Kasumi-1 (cell line): ENCODE measurements around the gene MYH1.

Experiments
- DNase-seq, 2 experiments: peaks; one replicate each; lab custom pipeline; 2025; lab: John Stamatoyannopoulos, UW

MYH1 gene

GRCh38 chr17:10482252-10482651 is 36.1 kb downstream of the MYH1 start:
- DNase-seq = no peak

DNA sequence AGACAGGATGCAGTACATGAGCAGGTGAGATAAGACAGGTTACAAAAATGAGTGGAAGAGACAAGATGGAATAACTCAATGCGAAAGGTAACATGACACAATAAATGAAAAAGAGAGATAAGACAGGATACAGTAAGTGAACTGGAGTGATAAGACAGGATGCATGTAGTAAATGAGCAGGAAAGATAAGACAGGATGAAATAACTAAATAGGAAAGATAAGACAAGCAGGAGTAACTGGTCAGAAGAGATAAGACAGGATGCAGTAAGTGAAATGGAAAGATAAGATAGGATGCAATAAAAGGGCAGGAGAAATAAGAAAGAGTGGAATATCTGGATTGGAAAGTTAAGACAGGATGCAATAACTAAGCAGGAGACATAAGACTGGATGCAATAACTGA is 40.6 kb downstream of the MYH1 start:
- no peak for DNase-seq

DNA sequence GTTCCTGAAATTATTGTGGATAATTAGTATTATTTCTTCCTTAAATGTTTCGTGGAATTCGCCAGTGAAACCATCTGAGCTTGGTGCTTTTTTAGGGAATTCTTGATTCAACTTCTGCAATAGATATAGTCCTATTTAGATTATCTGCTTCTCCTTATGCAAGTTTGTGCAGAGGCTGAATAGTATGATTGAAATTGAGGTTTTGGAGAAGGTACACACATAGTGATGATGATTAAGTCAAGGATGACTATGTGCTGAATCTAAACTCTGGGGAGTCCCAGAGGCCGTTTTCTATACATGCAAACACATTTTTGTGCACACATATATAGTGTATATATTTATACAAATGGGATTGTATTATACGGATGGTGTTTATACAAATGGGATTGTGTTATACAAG is 43.8 kb downstream of the MYH1 start:
- DNase-seq = no peak

GRCh38 chr17:10471858-10472257 is 46.5 kb downstream of the MYH1 start:
- no peak for DNase-seq

DNA sequence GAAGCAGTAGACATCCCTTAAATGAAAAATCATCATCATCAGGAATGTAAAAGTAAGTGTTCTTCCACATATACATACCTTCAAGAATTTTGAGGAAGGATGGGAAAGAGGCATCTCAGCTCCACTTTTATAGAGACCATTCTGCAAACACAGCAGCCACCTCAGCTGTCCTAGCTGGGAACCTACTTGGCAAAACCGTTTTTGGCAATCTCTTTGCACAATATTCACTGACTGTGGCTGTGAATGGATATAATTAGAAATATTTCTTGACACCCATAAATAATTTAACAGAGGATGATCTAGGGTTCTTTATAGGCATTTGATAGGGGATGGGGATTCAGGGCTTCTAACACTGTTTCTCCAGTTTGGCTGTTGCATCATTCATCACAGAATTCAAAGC is 48.9 kb downstream of the MYH1 start, which contains the start of gene MYH4:
Gene MYH4 (minus strand): TSS at position 101 of the 400 bp plus-strand sequence. CDS start 2,814 bp downstream, outside the sequence.
- DNase-seq = no peak

DNA sequence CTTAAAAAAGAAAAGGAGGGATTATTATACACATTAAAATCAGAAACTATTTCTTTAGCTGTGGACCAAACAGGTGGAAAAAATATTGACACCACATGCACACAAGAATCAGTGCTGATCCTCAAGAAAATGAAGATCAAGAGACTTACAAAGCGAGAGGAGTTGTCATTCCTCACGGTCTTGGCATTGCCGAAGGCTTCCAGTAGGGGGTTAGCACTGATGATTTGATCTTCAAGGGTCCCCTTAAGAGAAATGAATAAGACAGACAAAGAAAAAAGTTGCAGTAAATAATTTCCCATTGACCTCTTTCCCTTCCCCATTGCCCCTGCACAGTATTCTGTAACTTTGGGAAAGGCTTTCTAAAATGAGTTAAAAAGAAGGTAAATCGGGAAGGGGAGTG is 54.9 kb downstream of the MYH1 start:
- no peak for DNase-seq

DNA sequence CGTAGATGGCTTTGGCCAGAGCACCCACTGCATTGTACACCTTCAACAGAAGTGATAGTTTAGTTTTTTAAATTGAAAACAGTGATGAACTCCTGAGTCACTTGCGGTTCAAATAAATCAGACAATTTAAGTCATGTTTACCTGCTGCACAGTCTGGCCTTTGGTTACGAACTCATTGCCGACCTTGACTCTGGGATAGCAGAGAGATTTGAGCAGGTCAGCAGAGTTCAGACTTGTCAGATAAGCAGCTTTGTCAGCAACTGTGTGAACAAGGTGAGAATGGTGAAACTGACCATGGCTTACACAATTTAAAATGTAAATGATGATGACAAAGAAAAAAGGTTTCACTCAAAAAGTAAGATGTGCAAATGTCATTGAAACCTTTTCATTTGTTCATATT is 58.3 kb downstream of the MYH1 start:
- DNase-seq = no peak

- DNase-seq = no peak
Measured at GRCh38 chr17:10458701-10459100, 59.6 kb downstream of the MYH1 start.

GRCh38 chr17:10457952-10458351 is 60.4 kb downstream of the MYH1 start:
- no peak for DNase-seq

GRCh38 chr17:10447026-10447931 is 71.1 kb downstream of the MYH1 start:
- DNase-seq = no peak
